NCI-H2029 treated with DMSO at 0.1 percent for 48 hours (cell line): ENCODE data around the gene TENM4.
A peak's percentile ranks its signal among the peaks of the same experiment; 100 is the strongest.

ENCODE experiments used
- DNase-seq: peaks from one replicate; lab custom pipeline; 2025; lab: John Stamatoyannopoulos, UW

TENM4 gene

GRCh38 chr11:78659326-78660270, 781.2 kb downstream of the TENM4 start:
- DNase-seq = no peak

- no peak for DNase-seq
Observed at GRCh38 chr11:78657968-78658839, 782.6 kb downstream of the TENM4 start.

- DNase-seq = no peak
Observed at GRCh38 chr11:78657441-78657840, 783.4 kb downstream of the TENM4 start.

- no peak for DNase-seq
Observed at GRCh38 chr11:78656984-78657383, 783.8 kb downstream of the TENM4 start.

- no peak for DNase-seq
Observed at GRCh38 chr11:78656327-78656726, 784.5 kb downstream of the TENM4 start.

- no peak for DNase-seq
Observed at GRCh38 chr11:78655561-78655960, 785.3 kb downstream of the TENM4 start.

- no peak for DNase-seq
Observed at GRCh38 chr11:78654866-78655265, 786.0 kb downstream of the TENM4 start.

- no peak for DNase-seq
Observed at GRCh38 chr11:78654071-78654470, 786.8 kb downstream of the TENM4 start.

GRCh38 chr11:78653294-78653909, 787.4 kb downstream of the TENM4 start:
- no peak for DNase-seq

GRCh38 chr11:78652843-78653239, 788.0 kb downstream of the TENM4 start:
- DNase-seq = no peak

- DNase-seq = no peak
Observed at GRCh38 chr11:78651923-78652842, 788.6 kb downstream of the TENM4 start.

- DNase-seq = no peak
Observed at GRCh38 chr11:78651136-78651775, 789.6 kb downstream of the TENM4 start.

- no peak for DNase-seq
Observed at GRCh38 chr11:78649361-78650215, 791.2 kb downstream of the TENM4 start.

GRCh38 chr11:78647986-78648875, 792.6 kb downstream of the TENM4 start:
- DNase-seq = peak; percentile 12

GRCh38 chr11:78647266-78647915, 793.4 kb downstream of the TENM4 start:
- no peak for DNase-seq

GRCh38 chr11:78646564-78647185, 794.2 kb downstream of the TENM4 start:
- DNase-seq = peak; percentile 91
